Measurements from ENCODE around the gene CDK17.
A peak's percentile ranks its signal among the peaks of the same experiment; 100 is the strongest.

CDK17 gene

DNA sequence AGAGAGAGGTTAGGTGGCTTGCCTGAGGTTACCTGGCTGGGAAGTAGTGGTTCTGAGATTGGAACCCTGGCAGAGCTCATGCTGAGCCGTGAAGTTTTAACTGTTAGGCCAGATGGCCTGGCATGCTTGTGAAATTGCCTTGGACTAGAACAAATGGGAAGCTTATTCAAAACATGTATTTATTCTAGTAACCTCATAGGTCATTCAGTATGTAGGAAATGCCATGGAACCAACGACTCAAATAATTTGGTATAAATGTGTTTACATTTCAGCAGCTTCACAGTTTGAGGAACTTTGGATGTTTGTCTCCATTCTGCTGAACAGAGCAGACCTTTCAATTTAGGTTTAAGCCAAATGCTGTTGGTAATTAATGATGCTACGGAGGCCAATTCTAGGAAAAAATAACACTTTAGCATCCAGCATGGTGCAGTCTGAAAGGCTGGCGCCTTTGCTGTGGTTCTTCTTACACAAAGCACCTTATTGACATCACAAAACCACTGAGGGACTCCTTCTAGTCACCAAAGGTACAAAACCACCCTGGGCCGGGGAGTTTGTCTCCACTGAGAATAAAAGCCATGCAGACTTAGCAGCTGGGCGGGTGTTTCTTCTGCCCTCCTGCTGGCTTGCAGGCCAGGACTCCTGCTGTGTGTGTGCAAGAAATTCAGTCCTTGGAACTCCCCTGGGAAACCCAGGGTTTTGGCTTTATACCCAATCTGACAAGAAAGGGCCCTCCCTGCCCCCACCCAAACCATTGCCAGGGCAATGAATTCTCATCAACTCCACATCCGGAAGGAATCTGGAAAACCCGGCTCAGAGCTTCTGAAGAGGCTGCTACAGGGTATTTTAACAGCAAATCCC is 141.9 kb downstream of the CDK17 start:
- no peak for TF ChIP-seq EGR1 (IDR thresholded peaks at IDR 0.05)
- TF ChIP-seq TCF12 (IDR thresholded peaks at IDR 0.05; ENCODE audit: low read depth), result peak; percentile 74
- no peak for TF ChIP-seq CEBPB (IDR thresholded peaks at IDR 0.05)
- TF ChIP-seq, protein P1, sequence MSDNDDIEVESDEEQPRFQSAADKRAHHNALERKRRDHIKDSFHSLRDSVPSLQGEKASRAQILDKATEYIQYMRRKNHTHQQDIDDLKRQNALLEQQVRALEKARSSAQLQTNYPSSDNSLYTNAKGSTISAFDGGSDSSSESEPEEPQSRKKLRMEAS (IDR thresholded peaks at IDR 0.05), result no peak
- peak; percentile 27; the same call in 1 of the 2 replicates for TF ChIP-seq TEAD4 (IDR thresholded peaks at IDR 0.05)
- no peak for TF ChIP-seq ZBTB7A (IDR thresholded peaks at IDR 0.05; ENCODE audit: low read depth)
- no peak for TF ChIP-seq TAF1 (IDR thresholded peaks at IDR 0.05; ENCODE audit: low read depth)
- no peak for TF ChIP-seq REST (IDR thresholded peaks at IDR 0.05; ENCODE audit: low read depth)
- no peak for TF ChIP-seq YY1 (IDR thresholded peaks at IDR 0.05; ENCODE audit: low read depth)
- TF ChIP-seq NFIC (IDR thresholded peaks at IDR 0.05), result peak; percentile 75
- TF ChIP-seq EP300 (IDR thresholded peaks at IDR 0.05; ENCODE audit: borderline replicate concordance), result peak; percentile 52; the same call in 1 of the 2 replicates
- no peak for TF ChIP-seq FOXM1 (IDR thresholded peaks at IDR 0.05; ENCODE audit: borderline replicate concordance, low read depth)
- TF ChIP-seq RAD21 (IDR thresholded peaks at IDR 0.05; ENCODE audit: low read depth), result peak; percentile 24; the same call in 1 of the 2 replicates
- TF ChIP-seq CREB1 (IDR thresholded peaks at IDR 0.05; ENCODE audit: low read depth), result no peak
- no peak for TF ChIP-seq USF1 (IDR thresholded peaks at IDR 0.05)

GRCh38 chr12:96257550-96258103 is 142.6 kb downstream of the CDK17 start:
- TF ChIP-seq EGR1 (IDR thresholded peaks at IDR 0.05) (no peak), YY1 (IDR thresholded peaks at IDR 0.05; ENCODE audit: low read depth) (no peak), TEAD4 (IDR thresholded peaks at IDR 0.05) (no peak)

GRCh38 chr12:96256672-96257361 is 143.4 kb downstream of the CDK17 start:
- TF ChIP-seq YY1 (IDR thresholded peaks at IDR 0.05; ENCODE audit: low read depth) (no peak), RAD21 (IDR thresholded peaks at IDR 0.05; ENCODE audit: low read depth) (no peak), ZBTB7A (IDR thresholded peaks at IDR 0.05; ENCODE audit: low read depth) (no peak), CEBPB (IDR thresholded peaks at IDR 0.05) (no peak), USF1 (IDR thresholded peaks at IDR 0.05) (no peak), EGR1 (IDR thresholded peaks at IDR 0.05) (no peak), TEAD4 (IDR thresholded peaks at IDR 0.05) (no peak), REST (IDR thresholded peaks at IDR 0.05; ENCODE audit: low read depth) (no peak), FOXM1 (IDR thresholded peaks at IDR 0.05; ENCODE audit: borderline replicate concordance, low read depth) (no peak), TAF1 (IDR thresholded peaks at IDR 0.05; ENCODE audit: low read depth) (no peak), TCF12 (IDR thresholded peaks at IDR 0.05; ENCODE audit: low read depth) (no peak), CREB1 (IDR thresholded peaks at IDR 0.05; ENCODE audit: low read depth) (no peak), EP300 (IDR thresholded peaks at IDR 0.05; ENCODE audit: borderline replicate concordance) (no peak)
- TF ChIP-seq, protein P1 (IDR thresholded peaks at IDR 0.05), result no peak

DNA sequence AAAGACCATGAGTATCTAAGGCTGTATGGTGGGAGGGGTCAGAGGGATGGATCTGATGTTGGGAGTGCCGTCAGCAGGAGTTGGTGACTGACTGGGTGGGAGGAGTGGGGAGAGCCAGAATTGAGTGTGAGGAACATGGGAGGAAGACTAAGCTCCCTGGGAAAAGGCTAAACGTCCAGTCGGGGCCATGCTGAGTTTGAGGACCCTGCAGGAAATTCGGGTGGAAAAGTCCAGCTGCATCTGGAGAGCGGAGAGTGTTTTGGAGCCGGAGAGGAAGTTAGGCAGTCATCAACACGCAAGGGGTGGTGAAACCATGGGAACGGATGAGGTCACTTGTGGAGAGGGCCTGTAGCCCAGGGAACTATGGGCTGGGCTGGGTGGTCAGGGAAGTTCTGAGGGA is 145.2 kb downstream of the CDK17 start:
- TF ChIP-seq REST (IDR thresholded peaks at IDR 0.05; ENCODE audit: low read depth), result no peak
- TF ChIP-seq TAF1 (IDR thresholded peaks at IDR 0.05; ENCODE audit: low read depth), result no peak
- TF ChIP-seq RAD21 (IDR thresholded peaks at IDR 0.05; ENCODE audit: low read depth), result no peak
- no peak for TF ChIP-seq FOXM1 (IDR thresholded peaks at IDR 0.05; ENCODE audit: borderline replicate concordance, low read depth)
- no peak for TF ChIP-seq EGR1 (IDR thresholded peaks at IDR 0.05)
- TF ChIP-seq, protein P1 (IDR thresholded peaks at IDR 0.05), result no peak
- TF ChIP-seq YY1 (IDR thresholded peaks at IDR 0.05; ENCODE audit: low read depth), result no peak
- TF ChIP-seq TCF12 (IDR thresholded peaks at IDR 0.05; ENCODE audit: low read depth), result no peak
- TF ChIP-seq USF1 (IDR thresholded peaks at IDR 0.05), result no peak
- TF ChIP-seq ZBTB7A (IDR thresholded peaks at IDR 0.05; ENCODE audit: low read depth), result no peak
- no peak for TF ChIP-seq NFIC (IDR thresholded peaks at IDR 0.05)
- no peak for TF ChIP-seq CREB1 (IDR thresholded peaks at IDR 0.05; ENCODE audit: low read depth)
- TF ChIP-seq CEBPB (IDR thresholded peaks at IDR 0.05), result no peak
- no peak for TF ChIP-seq EP300 (IDR thresholded peaks at IDR 0.05; ENCODE audit: borderline replicate concordance)
- no peak for TF ChIP-seq TEAD4 (IDR thresholded peaks at IDR 0.05)
